Adrenal gland (tissue), 12 donors: Measurements from ENCODE around the gene NOVA2. TPM values are rescaled to one million over a fixed set of nuclear protein-coding genes. Genes with fewer than 3 reads are reported as not detected.

Source experiments
- DNase-seq, 7 donors: peaks; one replicate each; pipeline ENCODE4 v3.0.0-alpha.2; 2019 to 2020
- H3K27ac ChIP-seq, 5 donors: fragments of 200-600 bp; sonication (generic) in 4 of 5; 1 replicate in 3 of 5; 2 replicates in 2 of 5; pipeline versions ENCODE4 v1.5.1 to v1.8.0; 2016 to 2020; ENCODE audit warnings: mild to moderate bottlenecking in 1 of 5
- H3K27me3 ChIP-seq: fragments of 200-600 bp; 2 replicates; pipeline ENCODE4 v1.8.0; 2021
- H3K36me3 ChIP-seq, 2 donors: fragments of 200-600 bp; replicated peaks in 1 of 2; 1 replicate in 1 of 2; 2 replicates in 1 of 2; pipeline versions ENCODE4 v1.5.1 to v1.8.0; 2018 to 2022
- H3K4me1 ChIP-seq, 2 donors: fragments of 200-600 bp; replicated peaks in 1 of 2; 1 replicate in 1 of 2; 2 replicates in 1 of 2; pipeline versions ENCODE4 v1.5.1 to v1.8.0; 2018 to 2021
- H3K4me3 ChIP-seq, 4 donors: fragments of 200-600 bp; sonication (generic) in 3 of 4; one replicate each; pipeline ENCODE4 v1.5.1; 2016 to 2018
- H3K9me3 ChIP-seq, 3 donors: fragments of 200-600 bp; sonication (generic) in 1 of 3; replicated peaks in 1 of 3; 1 replicate in 2 of 3; 2 replicates in 1 of 3; pipeline versions ENCODE4 v1.5.1 to v1.8.0; 2016 to 2021
- CTCF ChIP-seq, 6 experiments: fragments of 450-650 bp in 4 of 6; fragments of 200-600 bp in 2 of 6; sonication (generic) in 1 of 6; IDR thresholded peaks; 1 replicate in 5 of 6; 2 replicates in 1 of 6; pipeline versions ENCODE4 v1.5.1 to v1.8.0; 2016 to 2021; ENCODE audit warnings: antibody characterized with exemption in 6 of 6, mild to moderate bottlenecking in 2 of 6, moderate library complexity in 1 of 6
- POLR2A ChIP-seq, 2 donors: fragments of 450-650 bp; IDR thresholded peaks; one replicate each; pipeline ENCODE4 v1.6.1; 2017; ENCODE audit warnings: antibody characterized with exemption in 2 of 2, mild to moderate bottlenecking in 2 of 2, moderate library complexity in 1 of 2
- WGBS, 4 donors: extraction: QIAGEN DNeasy Blood & Tissue Kit in 2 of 4; methylation state at CpG; one replicate each; pipeline versions ENCODE4 v1.1.5 to v1.1.7; 2013 to 2017; 5-methylcytosine and 5-hydroxymethylcytosine counted together
- intact Hi-C, 2 donors: fragments of 100-400 bp; cut with DNase I; formaldehyde crosslinking; loops; one replicate each; pipeline versions ENCODE4 v1.14.1 to v1.15.0; 2022 to 2023
- polyA plus RNA-seq, 3 donors: library from polyadenylated mRNA; stranded (reverse); fragments of 200-250 nt in 2 of 3; fragments of 350-450 nt in 1 of 3; fragmentation: Illumina TruSeq in 1 of 3; extraction: RNeasy Lipid Tissue Mini Kit (QIAGEN cat#74804) in 1 of 3; gene quantifications; one replicate each; pipeline ENCODE4 v1.2.3, GENCODE V29; 2013 to 2014
- total RNA-seq, 9 donors: library from RNA; depleted of rRNA in 4 of 9; stranded (reverse); fragments of >200 nt in 4 of 9; fragments of 120-200 nt in 1 of 9; fragmentation: NEBNext Ultra II Directional in 1 of 9; extraction: Animal tissue kit (Norgen Biotek cat#: 25700) in 1 of 9; gene quantifications; one replicate each; pipeline versions ENCODE4 v1.1.0 to v1.2.4, GENCODE V29; 2013 to 2023
- donor health status: healthy with polysubstance abuse.
- donor health status: Bipolar disorder and iron deficiency.
- donor health status: DM: yes; HTN: yes; CAD: no.
- donor health status: DM: no; HTN: no; CAD: no.
- donor health status: DM: no; HTN: no; CAD: no.
- donor health status: DM: yes; HTN: yes; CAD: no.

Gene NOVA2
- total and polyA plus RNA-seq, 12 donors = 0.54 to 10.8 (median 2.4) TPM

GRCh38 chr19:46022061-46022430 is 48.4 kb upstream of the NOVA2 start:
- Histone ChIP-seq H3K36me3 (no peaks in the 10 kb centered on the region), H3K27ac (no peak overlapping the region), H3K27me3 (peaks cover 29% of the 10 kb centered on the region), H3K4me1 (no peaks in the 10 kb centered on the region), H3K9me3 (no peaks in the 10 kb centered on the region), H3K4me3 (no peak overlapping the region)
- TF ChIP-seq CTCF (IDR thresholded peaks at IDR 0.05) (no peak), POLR2A (IDR thresholded peaks at IDR 0.05) (no peak)
- intact Hi-C loops = loop anchor here in 1 of 2 donors (10.0 kb wide), 1 partner anchor 53 kb away; no protein-coding TSS in a partner anchor
- 39 to 45% (median 42%) methylated on average over 8 to 12 of the region's 12 CpGs for WGBS, 4 donors
- DNase-seq = no peak

GRCh38 chr19:46021531-46022041 is 47.9 kb upstream of the NOVA2 start:
- TF ChIP-seq CTCF (IDR thresholded peaks at IDR 0.05) = no peak
- TF ChIP-seq POLR2A (IDR thresholded peaks at IDR 0.05) = no peak
- no peaks in the 10 kb centered on the region for H3K36me3 ChIP-seq
- peak in 1 of 7 donors; percentile 38 for DNase-seq
- H3K9me3 ChIP-seq = no peaks in the 10 kb centered on the region
- no peak overlapping the region for H3K27ac ChIP-seq
- H3K27me3 ChIP-seq = peaks cover 29% of the 10 kb centered on the region
- no peak overlapping the region for H3K4me3 ChIP-seq
- no peaks in the 10 kb centered on the region for H3K4me1 ChIP-seq
- intact Hi-C loops = loop anchor here in 1 of 2 donors (10.0 kb wide), 1 partner anchor 53 kb away; no protein-coding TSS in a partner anchor
- whole genome bisulfite sequencing, 4 donors = 68 to 70% (median 68%) methylated on average over 8 to 11 of the region's 11 CpGs

- Histone ChIP-seq H3K9me3 (no peaks in the 10 kb centered on the region), H3K4me1 (peaks cover 4 to 7% of the 10 kb centered on the region in 2 donors), H3K4me3 (no peak overlapping the region), H3K27me3 (peaks cover 29% of the 10 kb centered on the region), H3K27ac (no peak overlapping the region), H3K36me3 (no peaks in the 10 kb centered on the region)
- 89 to 97% (median 95%) methylated on average over 7 of the region's 7 CpGs for WGBS, 4 donors
- no peak for TF ChIP-seq POLR2A (IDR thresholded peaks at IDR 0.05)
- no peak for DNase-seq
- intact Hi-C loops = loop anchor here in 1 of 2 donors (10.0 kb wide), 1 partner anchor 54 kb away; no protein-coding TSS in a partner anchor
Observed at GRCh38 chr19:46020819-46021125, 47.1 kb upstream of the NOVA2 start.

GRCh38 chr19:46019270-46019669 is 45.6 kb upstream of the NOVA2 start:
- WGBS, 4 donors = 89 to 96% (median 91%) methylated on average over 10 to 13 of the region's 13 CpGs
- Histone ChIP-seq H3K27me3 (peaks cover 21% of the 10 kb centered on the region), H3K9me3 (no peaks in the 10 kb centered on the region), H3K36me3 (no peaks in the 10 kb centered on the region), H3K4me3 (no peak overlapping the region), H3K27ac (no peak overlapping the region), H3K4me1 (peaks cover 7 to 11% of the 10 kb centered on the region in 2 donors)
- no peak for DNase-seq
- intact Hi-C loops = no loop called here
- TF ChIP-seq CTCF (IDR thresholded peaks at IDR 0.05) (no peak), POLR2A (IDR thresholded peaks at IDR 0.05) (no peak)

- 93 to 99% (median 94%) methylated on average over 5 to 10 of the region's 10 CpGs for WGBS, 4 donors
- DNase-seq = no peak
- Histone ChIP-seq H3K27ac (no peak overlapping the region), H3K4me1 (peaks cover 7 to 11% of the 10 kb centered on the region in 2 donors), H3K27me3 (peaks cover 21% of the 10 kb centered on the region), H3K36me3 (no peaks in the 10 kb centered on the region), H3K9me3 (no peaks in the 10 kb centered on the region), H3K4me3 (no peak overlapping the region)
- TF ChIP-seq CTCF (IDR thresholded peaks at IDR 0.05) (no peak), POLR2A (IDR thresholded peaks at IDR 0.05) (no peak)
- intact Hi-C loops = no loop called here
Observed at GRCh38 chr19:46018729-46019251, 45.1 kb upstream of the NOVA2 start.
